ENCODE data around the gene SOD2. TPM values are rescaled to one million over a fixed set of nuclear protein-coding genes. Genes with fewer than 3 reads are reported as not detected.

The SOD2 gene
- polyA plus RNA-seq, 1 of the 3 experiments (the other 2 are of a cell fraction): 26.8 TPM

GRCh38 chr6:159691963-159692287 lies 1.1 kb downstream of the SOD2 start:
- H3K27me3 ChIP-seq (ENCODE audit: insufficient read depth): no peaks in the 10 kb centered on the region
- peak overlapping the region; percentile 97 for H3K4me2 ChIP-seq
- no peak overlapping the region for H2AFZ ChIP-seq (ENCODE audit: low read depth)
- no peak for DNase-seq
- peaks cover 0 to 9% of the 10 kb centered on the region in 2 experiments for H3K36me3 ChIP-seq (replicated peaks in 1 of 2; ENCODE audit: control insufficient read depth in 1 of 2, insufficient read depth in 2 of 2, low read length in 1 of 2)
- H3F3A ChIP-seq (replicated peaks; ENCODE audit: insufficient read depth): peaks cover 4% of the 10 kb centered on the region
- H3K79me2 ChIP-seq (ENCODE audit: insufficient read depth): peaks cover 54% of the 10 kb centered on the region
- no peaks in the 10 kb centered on the region; the same call in 1 of the 2 replicates for H4K20me1 ChIP-seq (ENCODE audit: insufficient read depth)
- H3K9me3 ChIP-seq: no peaks in the 10 kb centered on the region
- ChIA-PET CTCF (interaction anchor here (0.6 to 4.4 kb wide), 26 partner anchors 10 to 543 kb away, joined by 3 to 24 read pairs (median 4); partner anchors contain the start of genes MRPL18, TCP1 and WTAP), POLR2A (interaction anchor here (2.2 kb wide), 1 partner anchor 35 kb away, joined by 12 read pairs; the partner anchor contains the start of gene WTAP)
- peaks cover 5 to 10% of the 10 kb centered on the region in 2 experiments; a peak in 3 of 4 replicates for H3K4me1 ChIP-seq (ENCODE audit: control insufficient read depth in 1 of 2, insufficient read depth in 2 of 2, low read depth in 1 of 2, low read length in 1 of 2)
- H3K9ac ChIP-seq: peak overlapping the region; percentile 77; the same call in 1 of the 2 replicates
- 50% methylated on average over 7 of the region's 7 CpGs for WGBS (ENCODE audit: low lambda C conversion rate)
- peak overlapping the region in 1 of 2 experiments; percentile 68; a peak in 2 of 4 replicates for H3K27ac ChIP-seq (ENCODE audit: low read depth in 2 of 2, low read length in 1 of 2)
- TF ChIP-seq GABPA (IDR thresholded peaks at IDR 0.05; ENCODE audit: low read depth): no peak
- TF ChIP-seq USF2 (IDR thresholded peaks at IDR 0.05; ENCODE audit: borderline replicate concordance, low read depth, low read length): no peak
- no peak for TF ChIP-seq EZH2phosphoT487 (IDR thresholded peaks at IDR 0.05; ENCODE audit: borderline replicate concordance, low read depth)
- TF ChIP-seq TAF1 (IDR thresholded peaks at IDR 0.05; ENCODE audit: borderline replicate concordance, low read depth, low read length): no peak
- TF ChIP-seq SIN3A (IDR thresholded peaks at IDR 0.05; ENCODE audit: borderline replicate concordance, low read depth, low read length): no peak
- no peak for TF ChIP-seq ELF1 (IDR thresholded peaks at IDR 0.05)
- no peak for TF ChIP-seq EP300 (IDR thresholded peaks at IDR 0.05; ENCODE audit: borderline replicate concordance in 1 of 2, low read depth in 1 of 2, low read length in 1 of 2)
- no peak for TF ChIP-seq RCOR1 (IDR thresholded peaks at IDR 0.05; ENCODE audit: low read length)
- TF ChIP-seq, protein P1, sequence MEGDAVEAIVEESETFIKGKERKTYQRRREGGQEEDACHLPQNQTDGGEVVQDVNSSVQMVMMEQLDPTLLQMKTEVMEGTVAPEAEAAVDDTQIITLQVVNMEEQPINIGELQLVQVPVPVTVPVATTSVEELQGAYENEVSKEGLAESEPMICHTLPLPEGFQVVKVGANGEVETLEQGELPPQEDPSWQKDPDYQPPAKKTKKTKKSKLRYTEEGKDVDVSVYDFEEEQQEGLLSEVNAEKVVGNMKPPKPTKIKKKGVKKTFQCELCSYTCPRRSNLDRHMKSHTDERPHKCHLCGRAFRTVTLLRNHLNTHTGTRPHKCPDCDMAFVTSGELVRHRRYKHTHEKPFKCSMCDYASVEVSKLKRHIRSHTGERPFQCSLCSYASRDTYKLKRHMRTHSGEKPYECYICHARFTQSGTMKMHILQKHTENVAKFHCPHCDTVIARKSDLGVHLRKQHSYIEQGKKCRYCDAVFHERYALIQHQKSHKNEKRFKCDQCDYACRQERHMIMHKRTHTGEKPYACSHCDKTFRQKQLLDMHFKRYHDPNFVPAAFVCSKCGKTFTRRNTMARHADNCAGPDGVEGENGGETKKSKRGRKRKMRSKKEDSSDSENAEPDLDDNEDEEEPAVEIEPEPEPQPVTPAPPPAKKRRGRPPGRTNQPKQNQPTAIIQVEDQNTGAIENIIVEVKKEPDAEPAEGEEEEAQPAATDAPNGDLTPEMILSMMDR (IDR thresholded peaks at IDR 0.05): no peak
- no peak for TF ChIP-seq MXI1 (IDR thresholded peaks at IDR 0.05; ENCODE audit: low read depth, low read length)
- TF ChIP-seq JUND (IDR thresholded peaks at IDR 0.05): no peak
- TF ChIP-seq RXRA (IDR thresholded peaks at IDR 0.05; ENCODE audit: borderline replicate concordance, low read depth): no peak
- TF ChIP-seq, protein P2, sequence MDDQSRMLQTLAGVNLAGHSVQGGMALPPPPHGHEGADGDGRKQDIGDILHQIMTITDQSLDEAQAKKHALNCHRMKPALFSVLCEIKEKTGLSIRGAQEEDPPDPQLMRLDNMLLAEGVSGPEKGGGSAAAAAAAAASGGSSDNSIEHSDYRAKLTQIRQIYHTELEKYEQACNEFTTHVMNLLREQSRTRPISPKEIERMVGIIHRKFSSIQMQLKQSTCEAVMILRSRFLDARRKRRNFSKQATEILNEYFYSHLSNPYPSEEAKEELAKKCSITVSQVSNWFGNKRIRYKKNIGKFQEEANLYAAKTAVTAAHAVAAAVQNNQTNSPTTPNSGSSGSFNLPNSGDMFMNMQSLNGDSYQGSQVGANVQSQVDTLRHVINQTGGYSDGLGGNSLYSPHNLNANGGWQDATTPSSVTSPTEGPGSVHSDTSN (IDR thresholded peaks at IDR 0.05): no peak
- no peak for TF ChIP-seq NFIC (IDR thresholded peaks at IDR 0.05; ENCODE audit: borderline replicate concordance)
- no peak for TF ChIP-seq NRF1 (IDR thresholded peaks at IDR 0.05; ENCODE audit: low read depth, low read length)
- TF ChIP-seq, protein P3, sequence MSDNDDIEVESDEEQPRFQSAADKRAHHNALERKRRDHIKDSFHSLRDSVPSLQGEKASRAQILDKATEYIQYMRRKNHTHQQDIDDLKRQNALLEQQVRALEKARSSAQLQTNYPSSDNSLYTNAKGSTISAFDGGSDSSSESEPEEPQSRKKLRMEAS (IDR thresholded peaks at IDR 0.05; ENCODE audit: low read depth): no peak
- H3K4me3 ChIP-seq (ENCODE audit: low read depth in 2 of 2, low read length in 1 of 2): peak overlapping the region; percentile 74 to 80
- H3K9me2 ChIP-seq: no peaks in the 10 kb centered on the region
